HL-60 (cell line): ENCODE results near the gene CPTP.

Experiments
- DNase-seq, 2 experiments: peaks; one replicate each; pipeline ENCODE4 v3.0.0-alpha.2; 2010 to 2020; ENCODE audit warnings: low read depth in 1 of 2, low spot score in 1 of 2
- H3K27ac ChIP-seq: fragments of 250-450 bp; sonication (Bioruptor Pico); replicated peaks from 2 replicates; pipeline ENCODE4 v1.5.1; 2020; ENCODE audit warnings: mild to moderate bottlenecking, moderate library complexity
- H3K27me3 ChIP-seq: fragments of 250-450 bp; sonication (Bioruptor Pico); 2 replicates; pipeline ENCODE4 v1.5.1; 2021; ENCODE audit warnings: mild to moderate bottlenecking, moderate library complexity; ENCODE audit not compliant: insufficient read depth, poor library complexity, severe bottlenecking
- H3K4me3 ChIP-seq: replicated peaks from 2 replicates; pipeline ENCODE4 v1.5.1; 2011; ENCODE audit warnings: mild to moderate bottlenecking, control low read depth, low read length; ENCODE audit not compliant: insufficient read depth
- GABPA ChIP-seq: IDR thresholded peaks from 2 replicates; pipeline ENCODE4 v1.6.1; 2012; ENCODE audit warnings: low read depth
- POLR2AphosphoS5 ChIP-seq: IDR thresholded peaks from 2 replicates; pipeline ENCODE4 v1.6.1; 2012; ENCODE audit warnings: low read depth
- REST ChIP-seq: IDR thresholded peaks from 2 replicates; pipeline ENCODE4 v1.6.1; 2012; ENCODE audit warnings: low read depth; ENCODE audit not compliant: insufficient replicate concordance
- SPI1 ChIP-seq: IDR thresholded peaks from 2 replicates; pipeline ENCODE4 v1.6.1; 2012; ENCODE audit warnings: low read depth, mild to moderate bottlenecking, borderline replicate concordance
- TF ChIP-seq, protein P1 (sequence below): IDR thresholded peaks from one replicate; pipeline ENCODE4 v1.5.1; 2011; ENCODE audit warnings: low read length, control low read depth, inconsistent platforms; ENCODE audit not compliant: insufficient read depth

The CPTP gene

GRCh38 chr1:1338278-1338677 is 13.7 kb downstream of the CPTP start:
- Histone ChIP-seq H3K4me3 (no peak overlapping the region), H3K27me3 (no peaks in the 10 kb centered on the region), H3K27ac (no peak overlapping the region)
- TF ChIP-seq, protein P1, sequence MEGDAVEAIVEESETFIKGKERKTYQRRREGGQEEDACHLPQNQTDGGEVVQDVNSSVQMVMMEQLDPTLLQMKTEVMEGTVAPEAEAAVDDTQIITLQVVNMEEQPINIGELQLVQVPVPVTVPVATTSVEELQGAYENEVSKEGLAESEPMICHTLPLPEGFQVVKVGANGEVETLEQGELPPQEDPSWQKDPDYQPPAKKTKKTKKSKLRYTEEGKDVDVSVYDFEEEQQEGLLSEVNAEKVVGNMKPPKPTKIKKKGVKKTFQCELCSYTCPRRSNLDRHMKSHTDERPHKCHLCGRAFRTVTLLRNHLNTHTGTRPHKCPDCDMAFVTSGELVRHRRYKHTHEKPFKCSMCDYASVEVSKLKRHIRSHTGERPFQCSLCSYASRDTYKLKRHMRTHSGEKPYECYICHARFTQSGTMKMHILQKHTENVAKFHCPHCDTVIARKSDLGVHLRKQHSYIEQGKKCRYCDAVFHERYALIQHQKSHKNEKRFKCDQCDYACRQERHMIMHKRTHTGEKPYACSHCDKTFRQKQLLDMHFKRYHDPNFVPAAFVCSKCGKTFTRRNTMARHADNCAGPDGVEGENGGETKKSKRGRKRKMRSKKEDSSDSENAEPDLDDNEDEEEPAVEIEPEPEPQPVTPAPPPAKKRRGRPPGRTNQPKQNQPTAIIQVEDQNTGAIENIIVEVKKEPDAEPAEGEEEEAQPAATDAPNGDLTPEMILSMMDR, result no peak
- TF ChIP-seq POLR2AphosphoS5, result no peak
- no peak for TF ChIP-seq REST
- TF ChIP-seq SPI1, result no peak
- TF ChIP-seq GABPA, result no peak
- no peak for DNase-seq

GRCh38 chr1:1340185-1340584 is 15.6 kb downstream of the CPTP start:
- Histone ChIP-seq H3K27me3 (no peaks in the 10 kb centered on the region), H3K27ac (no peak overlapping the region), H3K4me3 (no peak overlapping the region)
- TF ChIP-seq, protein P1, result no peak
- no peak for TF ChIP-seq SPI1
- TF ChIP-seq REST, result no peak
- TF ChIP-seq GABPA, result no peak
- no peak for TF ChIP-seq POLR2AphosphoS5
- no peak for DNase-seq

DNA sequence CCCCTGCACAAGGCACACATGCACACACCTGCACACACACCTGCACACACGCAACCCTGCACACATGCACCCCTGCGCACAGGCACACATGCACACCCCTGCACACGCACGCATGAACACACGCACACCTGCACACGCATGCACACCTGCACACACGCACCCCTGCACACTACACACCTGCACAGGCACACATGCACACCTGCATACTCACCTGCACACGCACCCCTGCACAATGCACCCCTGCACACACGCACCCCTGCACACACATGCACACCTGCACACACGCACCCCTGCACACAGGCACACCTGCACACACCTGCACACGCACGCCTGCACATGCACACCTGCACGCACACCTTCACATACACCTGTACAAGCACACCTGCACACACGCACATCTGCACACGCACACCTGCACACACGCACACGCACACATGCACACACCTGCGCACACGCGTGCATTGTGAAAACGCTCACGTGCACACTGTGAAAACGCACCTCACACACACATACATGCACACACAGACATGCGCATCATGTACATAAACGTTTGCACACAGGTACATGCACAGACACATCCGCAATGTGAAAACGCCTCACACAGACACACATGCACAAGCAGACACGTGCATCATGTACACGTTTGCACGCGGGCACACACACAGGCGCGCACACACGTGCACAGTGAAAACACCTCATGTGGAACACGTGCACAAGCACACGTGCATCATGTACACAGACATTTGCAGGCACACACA is 16.4 kb downstream of the CPTP start:
- Histone ChIP-seq H3K27me3 (no peaks in the 10 kb centered on the region), H3K27ac (no peak overlapping the region), H3K4me3 (no peak overlapping the region)
- DNase-seq, result no peak
- TF ChIP-seq, protein P1, result no peak
- TF ChIP-seq POLR2AphosphoS5 (no peak; the same call in 1 of the 2 replicates), SPI1 (no peak), REST (no peak), GABPA (no peak)
